ENCODE data around the gene FRYL.

FRYL gene

GRCh38 chr4:48450740-48451139 lies 329.3 kb downstream of the FRYL start:
- DNase-seq (ENCODE audit: low read depth) = no peak
- no peak for TF ChIP-seq CTCF (IDR thresholded peaks at IDR 0.05; ENCODE audit: control insufficient read depth, insufficient read depth, low read depth, low read length, missing control alignments)
- no peak overlapping the region for H3K4me3 ChIP-seq (ENCODE audit: control insufficient read depth, low read depth, low read length)

- no peak overlapping the region for H3K4me3 ChIP-seq (ENCODE audit: control insufficient read depth, low read depth, low read length)
- no peak for TF ChIP-seq CTCF (IDR thresholded peaks at IDR 0.05; ENCODE audit: control insufficient read depth, insufficient read depth, low read depth, low read length, missing control alignments)
- no peak for DNase-seq (ENCODE audit: low read depth)
These were observed 330.9 kb downstream of the FRYL start for GRCh38 chr4:48449151-48449550.

All from AG09309 (cell line).